Thyroid gland (tissue), 4 donors: Measurements from ENCODE around the gene R3HDML.

Experiments used
- POLR2A ChIP-seq, 2 donors: fragments of 450-650 bp; IDR thresholded peaks; one replicate each; pipeline ENCODE4 v1.6.1; 2017; ENCODE audit warnings: antibody characterized with exemption in 2 of 2, mild to moderate bottlenecking in 2 of 2, moderate library complexity in 1 of 2
- TF ChIP-seq, protein P1 (sequence below), 6 experiments: fragments of 200-600 bp in 3 of 6; fragments of 450-650 bp in 3 of 6; sonication (generic) in 3 of 6; IDR thresholded peaks; one replicate each; pipeline ENCODE4 v1.5.1; 2016 to 2019; ENCODE audit warnings: antibody characterized with exemption in 6 of 6, mild to moderate bottlenecking in 2 of 6, inconsistent platforms in 1 of 6, moderate library complexity in 1 of 6

DNA sequence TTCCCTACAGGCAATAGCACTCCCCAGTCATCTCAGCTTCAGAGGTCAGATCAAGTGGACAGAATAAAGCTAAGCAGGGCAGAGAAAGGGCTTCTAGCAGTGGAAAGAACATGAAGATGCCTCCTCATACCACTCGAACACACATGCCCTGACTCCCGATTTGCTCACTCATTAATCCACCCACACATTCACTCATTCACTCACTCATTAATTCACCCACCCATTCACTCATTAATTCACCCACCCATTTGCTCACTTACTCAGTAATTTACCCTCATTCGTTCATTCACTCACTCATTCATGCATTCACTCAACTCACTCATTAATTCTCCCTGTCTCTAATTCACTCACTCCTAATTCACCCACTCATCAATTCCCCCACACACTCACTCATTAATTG lies 62.6 kb downstream of the R3HDML start:
- TF ChIP-seq, protein P1, sequence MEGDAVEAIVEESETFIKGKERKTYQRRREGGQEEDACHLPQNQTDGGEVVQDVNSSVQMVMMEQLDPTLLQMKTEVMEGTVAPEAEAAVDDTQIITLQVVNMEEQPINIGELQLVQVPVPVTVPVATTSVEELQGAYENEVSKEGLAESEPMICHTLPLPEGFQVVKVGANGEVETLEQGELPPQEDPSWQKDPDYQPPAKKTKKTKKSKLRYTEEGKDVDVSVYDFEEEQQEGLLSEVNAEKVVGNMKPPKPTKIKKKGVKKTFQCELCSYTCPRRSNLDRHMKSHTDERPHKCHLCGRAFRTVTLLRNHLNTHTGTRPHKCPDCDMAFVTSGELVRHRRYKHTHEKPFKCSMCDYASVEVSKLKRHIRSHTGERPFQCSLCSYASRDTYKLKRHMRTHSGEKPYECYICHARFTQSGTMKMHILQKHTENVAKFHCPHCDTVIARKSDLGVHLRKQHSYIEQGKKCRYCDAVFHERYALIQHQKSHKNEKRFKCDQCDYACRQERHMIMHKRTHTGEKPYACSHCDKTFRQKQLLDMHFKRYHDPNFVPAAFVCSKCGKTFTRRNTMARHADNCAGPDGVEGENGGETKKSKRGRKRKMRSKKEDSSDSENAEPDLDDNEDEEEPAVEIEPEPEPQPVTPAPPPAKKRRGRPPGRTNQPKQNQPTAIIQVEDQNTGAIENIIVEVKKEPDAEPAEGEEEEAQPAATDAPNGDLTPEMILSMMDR (IDR thresholded peaks at IDR 0.05): no peak
- TF ChIP-seq POLR2A (IDR thresholded peaks at IDR 0.05): no peak
